AG09319 (cell line): ENCODE results near the gene PPP1R36.
A peak's percentile ranks its signal among the peaks of the same experiment; 100 is the strongest.

Source experiments
- DNase-seq: peaks from one replicate; pipeline ENCODE4 v3.0.0-alpha.2; 2010; ENCODE audit warnings: low read depth; ENCODE audit errors: extremely low read depth
- CTCF ChIP-seq: IDR thresholded peaks from 2 replicates; pipeline ENCODE4 v1.5.1; 2011; ENCODE audit warnings: low read depth, mild to moderate bottlenecking, inconsistent platforms, low read length, moderate library complexity

The PPP1R36 gene

GRCh38 chr14:64632056-64632455, 82.3 kb downstream of the PPP1R36 start:
- TF ChIP-seq CTCF: no peak
- DNase-seq: no peak

- TF ChIP-seq CTCF: no peak
- DNase-seq: no peak
Measured at GRCh38 chr14:64634558-64634957, 84.8 kb downstream of the PPP1R36 start.

GRCh38 chr14:64636208-64636979, 86.6 kb downstream of the PPP1R36 start:
- peak; percentile 19 for DNase-seq
- peak; percentile 74 for TF ChIP-seq CTCF

GRCh38 chr14:64636980-64637429, 87.2 kb downstream of the PPP1R36 start:
- DNase-seq: no peak
- TF ChIP-seq CTCF: no peak

GRCh38 chr14:64637735-64638473, 88.1 kb downstream of the PPP1R36 start:
- no peak for DNase-seq
- no peak for TF ChIP-seq CTCF

GRCh38 chr14:64638625-64639024, 88.9 kb downstream of the PPP1R36 start:
- TF ChIP-seq CTCF: no peak
- DNase-seq: no peak
